Smooth muscle cell (in vitro differentiated cells): Measurements from ENCODE around the gene RGS10. TPM values are rescaled to one million over a fixed set of nuclear protein-coding genes. Genes with fewer than 3 reads are reported as not detected.

ENCODE experiments used
- DNase-seq: peaks from one replicate; lab custom pipeline; 2025; ENCODE audit not compliant: unreplicated experiment; lab: John Stamatoyannopoulos, UW
- H2AFZ ChIP-seq: fragments of 200-600 bp; sonication (generic); 2 replicates; pipeline ENCODE4 v1.6.0; 2016; ENCODE audit warnings: antibody characterized with exemption, low read depth, mild to moderate bottlenecking
- H3F3A ChIP-seq: fragments of 200-600 bp; sonication (generic); 2 replicates; pipeline ENCODE4 v1.6.0; 2017; ENCODE audit warnings: antibody characterized with exemption, low read depth
- H3K27ac ChIP-seq: fragments of 200-600 bp; sonication (generic); 2 replicates; pipeline ENCODE4 v1.5.1; 2016; ENCODE audit warnings: low read depth, mild to moderate bottlenecking
- H3K27me3 ChIP-seq: fragments of 200-600 bp; sonication (generic); 2 replicates; pipeline ENCODE4 v1.6.1; 2016; ENCODE audit warnings: low read depth, mild to moderate bottlenecking
- H3K36me3 ChIP-seq: fragments of 200-600 bp; sonication (generic); 2 replicates; pipeline ENCODE4 v1.5.1; 2016; ENCODE audit warnings: low read depth
- H3K4me1 ChIP-seq: fragments of 200-600 bp; sonication (generic); 2 replicates; pipeline ENCODE4 v1.5.1; 2016; ENCODE audit warnings: low read depth
- H3K4me2 ChIP-seq: fragments of 200-600 bp; sonication (generic); 2 replicates; pipeline ENCODE4 v1.6.0; 2016; ENCODE audit warnings: mild to moderate bottlenecking
- H3K4me3 ChIP-seq: fragments of 200-600 bp; sonication (generic); 2 replicates; pipeline ENCODE4 v1.5.1; 2016; ENCODE audit warnings: mild to moderate bottlenecking
- H3K79me2 ChIP-seq: fragments of 200-600 bp; sonication (generic); 2 replicates; pipeline ENCODE4 v1.6.0; 2016; ENCODE audit warnings: low read depth, mild to moderate bottlenecking
- H3K9ac ChIP-seq: fragments of 200-600 bp; sonication (generic); 2 replicates; pipeline ENCODE4 v1.6.0; 2016; ENCODE audit warnings: low read depth
- H3K9me3 ChIP-seq: fragments of 200-600 bp; sonication (generic); replicated peaks from 2 replicates; pipeline ENCODE4 v1.5.1; 2016; ENCODE audit warnings: low read depth
- H4K20me1 ChIP-seq: fragments of 200-600 bp; sonication (generic); 2 replicates; pipeline ENCODE4 v1.6.0; 2016; ENCODE audit warnings: low read depth
- CTCF ChIP-seq: fragments of 200-600 bp; sonication (generic); IDR thresholded peaks from 2 replicates; pipeline ENCODE4 v1.5.1; 2017; ENCODE audit warnings: borderline replicate concordance, mild to moderate bottlenecking, antibody characterized with exemption; ENCODE audit not compliant: insufficient read depth, poor library complexity, severe bottlenecking
- WGBS: methylation state at CpG from one replicate; pipeline ENCODE4 v1.1.7; 2016; ENCODE audit warnings: low lambda C conversion rate; 5-methylcytosine and 5-hydroxymethylcytosine counted together
- polyA plus RNA-seq: library from polyadenylated mRNA; unstranded; fragments of >200 nt; fragmentation: Nextera tagmentation; extraction: Ambion mirVana; gene quantifications from 2 replicates; pipeline ENCODE4 v1.2.1, GENCODE V29; 2016
- total RNA-seq: library from RNA; depleted of rRNA; stranded (reverse); fragments of >200 nt; gene quantifications from 2 replicates; pipeline ENCODE4 v1.2.3, GENCODE V29; 2014

RGS10 gene
- total and polyA plus RNA-seq, 2 experiments from 2014 or later: 40.2 to 72.5 TPM

DNA sequence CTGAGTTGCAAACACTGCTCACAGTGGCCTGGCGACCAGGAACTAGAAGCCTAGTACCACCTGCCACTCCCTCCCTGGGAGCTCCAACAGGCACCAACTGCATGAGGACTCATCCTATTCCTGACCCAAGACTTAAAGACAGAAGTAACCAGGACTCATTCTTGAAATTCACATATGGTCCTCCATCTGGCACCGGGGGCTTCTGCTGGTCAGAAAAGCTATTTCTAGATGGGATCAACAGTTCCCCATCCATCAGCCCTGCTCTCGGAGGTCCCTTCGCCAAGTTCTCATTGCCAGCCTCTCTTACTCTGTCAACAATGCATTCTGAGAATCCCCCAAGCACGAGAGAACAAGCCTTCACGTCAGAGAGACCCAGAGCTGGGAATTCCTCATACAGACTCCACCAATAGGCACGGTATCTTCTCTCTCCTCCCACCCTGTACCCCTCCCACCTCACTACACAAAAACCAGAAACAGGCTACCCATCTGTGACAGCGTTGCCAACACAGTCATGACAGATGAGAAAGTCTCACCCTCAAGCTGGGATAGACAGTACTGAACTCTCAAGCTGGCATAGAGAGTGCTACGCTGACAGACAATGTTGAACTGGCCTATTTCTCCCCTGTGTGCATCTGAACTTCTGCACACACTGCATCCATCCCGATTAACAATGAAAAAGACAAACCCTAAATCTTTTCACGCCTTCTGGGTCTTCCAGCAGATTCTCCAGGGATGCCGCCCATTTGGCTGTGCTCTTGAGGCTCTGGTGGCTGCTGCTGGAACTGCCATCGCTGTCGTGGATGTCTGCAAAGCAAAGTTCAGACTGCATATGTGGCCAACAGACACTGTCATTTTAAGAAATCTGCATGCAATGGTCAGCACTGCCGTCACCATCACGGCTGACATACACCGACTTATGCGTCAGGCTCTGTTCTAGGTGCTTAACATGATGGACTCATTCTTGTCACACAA, 15.6 kb downstream of the RGS10 start:
- Histone ChIP-seq H3F3A (peaks cover 8% of the 10 kb centered on the region), H3K27me3 (no peaks in the 10 kb centered on the region), H3K9me3 (no peaks in the 10 kb centered on the region), H3K4me3 (no peak overlapping the region), H4K20me1 (peaks cover 31% of the 10 kb centered on the region), H3K27ac (no peak overlapping the region), H2AFZ (no peak overlapping the region), H3K4me2 (no peak overlapping the region), H3K4me1 (no peaks in the 10 kb centered on the region), H3K79me2 (peaks cover 38% of the 10 kb centered on the region), H3K36me3 (no peaks in the 10 kb centered on the region), H3K9ac (no peak overlapping the region)
- TF ChIP-seq CTCF: no peak
- no peak for DNase-seq
- WGBS: 73% methylated on average over 18 of the region's 18 CpGs

DNA sequence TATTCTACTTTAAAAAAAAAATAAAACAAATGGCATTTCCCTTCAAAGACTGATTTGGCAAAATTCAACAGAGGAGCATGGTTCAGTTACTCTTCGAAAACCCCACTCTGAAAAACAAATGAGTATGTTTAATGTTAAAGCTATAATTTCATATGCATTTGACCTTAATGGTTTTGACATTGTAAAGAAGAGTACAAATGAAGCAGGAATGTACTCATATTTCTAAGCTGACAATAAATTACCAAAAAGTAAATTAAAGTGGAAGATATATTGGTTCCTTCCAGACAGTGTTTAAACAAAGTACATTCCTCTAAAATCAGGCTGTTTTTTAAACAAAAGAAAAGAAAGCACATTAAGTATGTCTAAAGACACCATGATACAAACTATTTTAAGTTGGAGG, 16.4 kb downstream of the RGS10 start:
- 98% methylated on average over 1 of the region's 1 CpG for WGBS
- Histone ChIP-seq H3K79me2 (peaks cover 33% of the 10 kb centered on the region), H3K27ac (no peak overlapping the region), H3K36me3 (no peaks in the 10 kb centered on the region), H3F3A (peaks cover 8% of the 10 kb centered on the region), H3K9ac (no peak overlapping the region), H2AFZ (no peak overlapping the region), H4K20me1 (peaks cover 25% of the 10 kb centered on the region), H3K4me3 (no peak overlapping the region), H3K27me3 (no peaks in the 10 kb centered on the region), H3K4me1 (no peaks in the 10 kb centered on the region), H3K9me3 (no peaks in the 10 kb centered on the region), H3K4me2 (no peak overlapping the region)
- no peak for DNase-seq
- no peak for TF ChIP-seq CTCF

GRCh38 chr10:119525116-119525515, 17.4 kb downstream of the RGS10 start:
- peaks cover 22% of the 10 kb centered on the region for H4K20me1 ChIP-seq
- no peaks in the 10 kb centered on the region for H3K36me3 ChIP-seq
- H3K9me3 ChIP-seq: no peaks in the 10 kb centered on the region
- H3K4me1 ChIP-seq: no peaks in the 10 kb centered on the region
- no peaks in the 10 kb centered on the region for H3K27me3 ChIP-seq
- peaks cover 8% of the 10 kb centered on the region for H3F3A ChIP-seq
- no peak overlapping the region for H3K4me2 ChIP-seq
- no peak for DNase-seq
- TF ChIP-seq CTCF: no peak
- no peak overlapping the region for H2AFZ ChIP-seq
- H3K79me2 ChIP-seq: peaks cover 22% of the 10 kb centered on the region
- no peak overlapping the region for H3K4me3 ChIP-seq
- H3K9ac ChIP-seq: no peak overlapping the region
- WGBS: 95% methylated on average over 5 of the region's 5 CpGs
- no peak overlapping the region for H3K27ac ChIP-seq

DNA sequence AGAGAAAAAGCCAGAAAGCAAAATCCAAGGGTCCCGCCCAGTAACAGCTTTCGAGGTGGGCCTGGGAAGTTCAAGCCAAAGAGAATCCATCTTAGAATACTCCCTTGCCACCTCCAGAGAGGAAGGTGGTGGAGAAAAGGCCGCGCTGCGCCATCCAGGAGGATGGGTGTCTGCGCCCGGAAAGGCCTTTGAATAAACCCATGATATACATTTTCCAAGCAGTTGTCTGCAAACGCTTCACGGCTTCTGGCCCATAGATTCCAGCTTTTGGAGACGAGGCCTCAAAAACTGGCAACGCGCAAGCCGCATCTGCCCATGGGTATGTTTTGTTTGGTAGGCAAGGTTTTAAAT, 17.8 kb downstream of the RGS10 start:
- Histone ChIP-seq H3K9ac (no peak overlapping the region), H3K4me3 (no peak overlapping the region), H3K27ac (no peak overlapping the region), H3F3A (peaks cover 8% of the 10 kb centered on the region), H3K4me2 (no peak overlapping the region), H4K20me1 (peaks cover 21% of the 10 kb centered on the region), H3K27me3 (no peaks in the 10 kb centered on the region), H3K79me2 (peaks cover 18% of the 10 kb centered on the region), H3K4me1 (no peaks in the 10 kb centered on the region), H3K36me3 (no peaks in the 10 kb centered on the region), H2AFZ (no peak overlapping the region), H3K9me3 (no peaks in the 10 kb centered on the region)
- 95% methylated on average over 13 of the region's 13 CpGs for WGBS
- no peak for TF ChIP-seq CTCF
- DNase-seq: no peak
